Skin epidermis (tissue), 12 donors: ENCODE results near the gene PLEKHG3.

ENCODE experiments used
- H3K27ac ChIP-seq, 21 experiments: fragments of 200-600 bp; sonication (generic) in 11 of 21; one replicate each; pipeline ENCODE4 v1.5.0; 2020; ENCODE audit warnings: mild to moderate bottlenecking in 3 of 21, inconsistent platforms in 2 of 21, moderate library complexity in 2 of 21
- H3K4me3 ChIP-seq, 7 experiments: fragments of 200-600 bp; sonication (generic) in 2 of 7; one replicate each; pipeline ENCODE4 v1.5.0; 2020; ENCODE audit warnings: inconsistent platforms in 2 of 7, mild to moderate bottlenecking in 2 of 7, moderate library complexity in 1 of 7

The PLEKHG3 gene

DNA sequence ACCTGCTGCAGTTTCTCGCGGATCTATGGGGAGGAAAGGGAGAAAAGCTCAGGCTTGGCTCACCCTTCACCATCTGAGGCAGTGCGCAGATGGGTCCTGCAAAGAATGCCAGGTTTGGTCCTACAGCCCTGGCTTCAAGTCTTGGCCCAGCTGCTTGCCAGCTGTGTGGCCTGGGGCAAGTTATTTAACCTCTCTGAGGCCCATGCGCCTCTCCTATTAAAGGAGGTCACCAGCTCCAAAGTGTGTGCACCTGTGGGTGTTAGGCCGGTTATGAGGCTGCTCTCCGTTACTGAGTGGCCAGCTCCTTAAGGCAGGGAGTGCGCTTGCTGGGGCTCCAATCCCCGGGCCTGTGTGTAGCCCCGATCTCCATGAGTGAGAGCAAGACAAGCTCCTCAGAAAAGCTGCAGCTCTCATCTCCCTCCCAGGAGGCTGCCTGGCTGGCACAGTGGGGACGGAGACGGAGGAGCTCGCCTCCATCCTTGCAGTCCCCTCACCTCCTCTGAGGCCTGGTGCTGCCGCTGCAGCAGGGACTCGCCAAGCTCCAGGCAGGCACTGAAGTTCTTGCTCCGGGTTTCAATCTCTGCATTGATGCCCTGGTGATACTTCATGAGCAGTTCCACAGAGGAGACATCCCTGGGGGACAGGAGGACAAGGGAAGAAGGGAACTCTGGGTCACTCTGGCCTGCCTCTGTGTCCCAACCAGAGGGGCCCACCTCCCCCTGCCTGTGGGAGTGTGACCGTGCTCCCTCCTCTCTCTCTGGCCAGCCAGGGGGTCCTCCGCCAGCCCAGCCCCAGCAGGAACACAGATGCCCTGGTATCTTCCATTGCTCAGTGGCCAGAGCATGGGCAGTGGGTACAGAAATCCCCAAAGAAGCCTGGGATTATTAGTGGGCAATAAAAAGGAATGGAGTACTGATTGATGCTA lies 65.1 kb downstream of the PLEKHG3 start:
- Histone ChIP-seq H3K27ac (no peak overlapping the region), H3K4me3 (no peak overlapping the region)

DNA sequence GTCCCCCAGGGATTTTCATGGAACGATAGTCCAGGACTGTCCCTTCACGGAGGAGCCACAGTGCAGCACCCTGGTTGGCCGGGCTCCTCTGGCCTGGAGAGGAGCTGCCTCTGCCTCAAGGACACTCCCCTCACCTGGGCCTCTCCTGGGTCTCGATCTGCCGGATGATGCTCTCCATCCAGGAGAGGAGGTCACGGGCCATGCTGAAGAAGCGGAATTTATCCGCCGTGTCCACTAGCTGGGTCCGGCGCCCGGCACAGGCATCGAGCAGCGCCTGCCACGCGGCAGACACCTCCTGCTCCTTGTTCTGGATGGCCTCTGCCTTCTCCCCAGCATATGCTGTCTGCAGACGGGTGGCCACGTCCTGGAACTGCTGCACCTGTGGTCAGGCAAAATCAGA lies 66.5 kb downstream of the PLEKHG3 start:
- Histone ChIP-seq H3K4me3 (no peak overlapping the region), H3K27ac (no peak overlapping the region)

DNA sequence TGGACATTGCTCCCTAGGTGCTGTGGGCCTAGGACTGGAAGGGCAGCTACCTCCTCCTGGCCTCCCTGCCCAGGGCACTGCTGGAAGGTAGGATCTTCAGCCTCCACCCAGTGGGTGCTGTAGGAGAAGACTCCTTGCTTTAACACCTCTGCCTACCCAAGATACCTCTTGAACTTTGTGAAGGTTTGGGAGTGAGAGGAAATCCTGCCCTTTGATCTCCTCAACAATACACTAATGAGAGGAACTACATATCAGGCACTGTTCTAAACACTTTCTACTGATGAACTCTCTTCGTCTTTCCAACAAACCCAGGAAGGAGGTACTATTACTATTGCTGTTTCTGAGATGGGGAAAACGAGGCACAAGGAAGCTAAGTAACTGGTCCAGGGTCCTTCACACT lies 66.9 kb downstream of the PLEKHG3 start:
- Histone ChIP-seq H3K4me3 (no peak overlapping the region), H3K27ac (no peak overlapping the region)

DNA sequence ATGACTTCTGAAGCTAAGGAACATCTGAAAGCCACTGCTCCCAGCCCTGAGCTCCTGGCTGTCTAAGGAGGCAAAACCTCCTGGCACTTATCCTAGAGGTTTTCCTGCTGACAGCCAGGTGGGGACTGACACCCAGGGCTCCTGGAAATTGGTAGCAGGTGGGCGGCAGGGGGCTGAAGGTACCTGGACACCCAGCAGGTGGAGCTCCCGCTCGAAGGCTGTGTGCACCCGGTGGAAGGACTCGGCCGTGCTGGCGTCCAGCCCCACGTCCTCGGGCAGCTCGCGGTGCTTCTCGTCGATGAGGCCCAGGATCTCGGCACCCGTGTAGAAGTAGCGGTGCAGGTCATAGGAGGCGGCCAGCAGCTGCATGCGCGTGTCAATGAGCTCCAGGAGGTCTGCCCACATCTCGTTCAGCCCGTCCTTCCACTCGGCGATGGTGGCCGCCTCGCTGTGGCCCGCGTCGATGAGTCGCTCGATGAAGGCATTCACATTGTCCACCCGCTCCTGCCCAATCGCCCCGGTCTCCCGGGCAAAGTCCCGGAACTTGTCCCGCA lies 68.2 kb downstream of the PLEKHG3 start:
- no peak overlapping the region for H3K4me3 ChIP-seq
- H3K27ac ChIP-seq: no peak overlapping the region

DNA sequence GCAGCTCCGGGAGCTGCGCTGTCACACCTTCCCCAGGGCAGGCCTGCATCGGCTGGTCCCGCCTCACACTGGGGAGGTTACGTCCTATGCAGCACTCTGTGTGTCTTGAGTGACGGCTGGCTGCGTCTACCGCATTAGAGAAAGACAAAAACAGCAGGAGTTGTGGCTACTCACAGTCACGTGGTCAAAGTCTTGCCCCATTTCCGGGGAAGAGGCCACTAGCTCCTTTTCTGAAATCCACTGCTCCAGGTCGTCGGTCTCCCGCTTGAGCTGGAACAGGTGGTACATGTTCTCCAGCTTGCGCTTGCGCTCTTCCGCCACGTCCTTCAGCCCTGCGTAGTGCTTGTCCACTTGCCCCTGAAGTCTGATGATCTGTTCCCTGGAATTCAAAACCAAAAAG lies 68.8 kb downstream of the PLEKHG3 start:
- Histone ChIP-seq H3K27ac (no peak overlapping the region), H3K4me3 (no peak overlapping the region)

DNA sequence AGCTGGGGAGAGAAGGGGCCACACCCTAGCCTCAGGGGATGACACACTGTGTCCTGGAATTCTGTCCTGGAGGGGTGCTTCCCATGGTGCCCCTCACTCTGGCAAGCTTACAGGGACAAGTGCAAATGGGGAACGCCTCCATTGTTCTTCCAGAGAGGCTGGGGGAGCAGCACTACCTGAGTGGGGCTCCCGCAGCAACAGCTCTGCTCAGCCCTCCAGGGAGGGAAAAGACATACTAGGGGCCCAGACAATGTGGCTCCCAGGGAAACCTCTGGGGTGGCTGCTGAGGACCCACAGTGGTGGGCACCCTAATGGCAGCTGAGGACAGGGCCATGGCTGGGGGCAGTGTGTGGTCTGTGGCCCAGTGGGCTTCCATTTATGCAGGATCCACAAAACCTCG lies 69.4 kb downstream of the PLEKHG3 start:
- no peak overlapping the region for H3K4me3 ChIP-seq
- H3K27ac ChIP-seq: no peak overlapping the region

DNA sequence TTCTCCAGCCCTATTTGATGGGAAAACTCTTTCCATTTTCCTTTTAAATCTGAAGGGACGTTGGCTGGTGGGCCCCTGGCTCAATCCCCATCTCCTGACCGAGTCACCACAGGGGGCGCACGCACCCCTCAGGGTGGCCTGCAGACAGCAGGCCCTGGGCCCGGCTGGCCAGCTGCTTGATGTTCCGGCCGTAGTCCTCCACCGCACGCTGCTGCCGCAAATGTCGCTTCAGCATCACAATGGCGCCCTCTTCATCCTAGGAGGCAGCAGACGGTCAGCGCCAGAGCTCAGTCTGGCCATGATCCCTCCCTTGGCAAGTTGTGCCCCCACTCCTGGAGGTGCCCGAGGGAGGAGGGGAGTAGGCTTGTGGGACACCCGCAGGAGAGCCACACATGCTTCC lies 70.0 kb downstream of the PLEKHG3 start:
- no peak overlapping the region for H3K4me3 ChIP-seq
- H3K27ac ChIP-seq: no peak overlapping the region

DNA sequence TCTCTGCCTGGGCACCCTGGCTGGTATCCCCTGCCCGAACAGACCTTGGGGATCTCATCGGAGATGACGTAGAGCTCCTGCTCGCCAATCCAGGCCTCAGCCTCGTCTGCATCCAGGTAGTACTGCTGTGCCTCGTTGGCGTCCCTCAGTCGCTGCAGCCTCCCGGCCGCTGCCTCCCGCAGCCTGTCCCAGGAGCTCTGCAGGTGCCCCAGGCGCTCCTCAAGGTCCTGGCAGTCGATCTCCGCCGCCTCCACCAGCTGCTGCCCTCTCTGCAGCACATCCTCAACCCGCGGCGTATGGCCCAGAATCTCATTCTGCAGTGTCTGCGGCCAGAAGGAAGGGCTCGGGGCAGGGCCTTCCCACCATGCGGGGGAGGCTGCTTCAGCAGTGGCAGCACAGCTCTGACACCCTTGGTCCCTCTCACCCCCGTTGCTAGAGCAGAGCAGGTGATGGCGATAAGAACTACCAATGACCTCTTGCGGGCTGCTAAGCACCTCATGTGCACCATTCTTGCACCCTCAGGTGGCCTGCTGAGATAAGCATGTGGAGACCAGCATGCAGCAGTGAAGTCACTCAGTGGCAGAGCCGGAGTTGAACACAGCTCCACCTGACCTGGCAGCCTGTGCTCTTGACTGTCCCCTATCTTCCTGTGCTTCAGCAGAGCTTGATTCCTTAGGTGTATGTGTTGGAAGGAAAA lies 71.0 kb downstream of the PLEKHG3 start:
- no peak overlapping the region for H3K27ac ChIP-seq
- no peak overlapping the region for H3K4me3 ChIP-seq

DNA sequence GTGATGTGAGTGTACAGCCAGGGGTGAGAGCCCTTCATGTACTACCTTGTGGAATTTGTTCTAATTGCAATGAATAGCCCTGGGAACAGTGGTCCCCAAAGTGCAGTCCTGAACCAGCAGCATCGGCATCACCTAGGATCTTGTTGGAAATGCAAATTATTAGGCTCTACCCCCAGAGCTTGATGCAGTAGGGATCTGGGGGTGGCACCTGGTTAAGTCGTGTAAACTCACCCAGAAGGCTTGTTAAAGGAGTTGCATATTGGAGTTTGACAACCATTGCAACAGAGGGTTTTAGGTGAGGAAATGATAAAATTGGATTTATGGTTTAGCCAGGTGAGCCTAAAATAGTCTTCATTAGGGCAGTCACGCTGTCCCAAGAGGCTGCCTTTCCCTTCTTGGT lies 73.2 kb downstream of the PLEKHG3 start:
- Histone ChIP-seq H3K27ac (no peak overlapping the region), H3K4me3 (no peak overlapping the region)

DNA sequence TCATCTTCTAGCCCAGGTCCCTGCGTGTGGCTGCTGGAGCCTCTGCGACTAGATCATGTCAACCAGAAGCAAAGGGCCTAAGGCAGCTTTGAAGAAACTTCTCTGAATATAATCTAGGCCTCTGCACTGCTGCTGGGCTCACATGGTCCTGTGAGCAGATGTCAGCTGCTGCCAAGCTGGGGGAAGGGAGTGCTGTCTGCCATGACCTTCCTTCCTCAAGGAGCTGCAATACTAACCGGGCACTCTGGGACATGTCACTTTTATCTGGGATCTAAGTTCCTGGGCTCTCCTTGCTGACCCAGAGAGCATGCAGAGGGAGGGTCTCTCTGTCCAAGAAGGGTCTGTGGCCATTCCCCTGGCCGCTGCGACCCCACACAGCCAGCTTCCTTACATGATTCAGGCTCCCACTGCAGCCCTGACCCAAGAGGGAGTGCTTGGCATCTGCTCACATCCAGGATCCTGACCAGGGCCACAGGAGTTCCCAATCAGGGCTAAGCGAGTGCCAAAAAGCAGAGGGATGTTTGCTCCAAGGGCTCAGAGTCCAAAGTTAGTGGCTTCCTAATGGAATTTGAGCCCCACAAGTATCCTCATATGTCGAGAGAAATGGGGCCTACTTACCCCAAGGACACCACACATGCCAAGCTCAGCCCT lies 74.0 kb downstream of the PLEKHG3 start:
- Histone ChIP-seq H3K4me3 (no peak overlapping the region), H3K27ac (no peak overlapping the region)

DNA sequence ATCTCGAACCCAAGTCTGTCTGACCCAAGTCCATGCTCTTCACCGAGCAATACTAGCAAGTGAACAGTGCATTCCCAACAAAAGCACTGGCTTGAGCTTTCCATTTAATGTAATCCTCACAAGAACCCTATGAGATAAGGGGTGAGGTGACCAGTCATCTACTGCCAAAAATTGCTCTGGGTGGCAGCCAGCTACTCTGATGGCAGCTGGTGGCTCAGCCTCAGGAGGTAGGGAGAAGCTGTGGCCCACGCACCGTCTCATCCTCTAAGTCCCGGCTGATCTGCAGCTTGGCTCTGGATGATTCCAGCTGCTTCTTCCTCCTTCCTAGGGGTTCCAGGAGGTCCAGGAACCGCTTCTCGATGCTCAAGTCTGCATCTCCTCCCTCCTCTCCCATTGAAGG lies 75.2 kb downstream of the PLEKHG3 start:
- H3K27ac ChIP-seq: no peak overlapping the region
- H3K4me3 ChIP-seq: no peak overlapping the region

DNA sequence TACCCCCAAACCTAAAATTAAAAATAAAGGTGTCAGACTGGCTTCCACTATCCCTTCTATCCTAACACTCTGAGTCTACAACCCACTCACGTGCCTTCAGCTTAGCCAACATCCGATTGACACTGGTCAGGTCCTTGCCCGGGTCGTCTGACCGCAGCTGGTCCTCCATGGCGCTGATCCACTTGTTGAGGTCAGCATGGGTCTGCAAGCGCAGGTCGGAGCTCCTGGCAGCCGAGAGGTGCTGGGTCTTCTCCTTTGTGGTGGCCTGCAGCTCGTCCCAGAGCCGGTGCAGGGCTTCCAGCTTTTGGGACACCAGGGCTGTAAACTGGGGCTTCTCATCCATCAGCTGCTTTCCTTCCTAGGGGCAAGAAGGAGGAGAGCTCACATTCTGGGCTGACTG lies 78.0 kb downstream of the PLEKHG3 start:
- no peak overlapping the region for H3K27ac ChIP-seq
- no peak overlapping the region for H3K4me3 ChIP-seq

DNA sequence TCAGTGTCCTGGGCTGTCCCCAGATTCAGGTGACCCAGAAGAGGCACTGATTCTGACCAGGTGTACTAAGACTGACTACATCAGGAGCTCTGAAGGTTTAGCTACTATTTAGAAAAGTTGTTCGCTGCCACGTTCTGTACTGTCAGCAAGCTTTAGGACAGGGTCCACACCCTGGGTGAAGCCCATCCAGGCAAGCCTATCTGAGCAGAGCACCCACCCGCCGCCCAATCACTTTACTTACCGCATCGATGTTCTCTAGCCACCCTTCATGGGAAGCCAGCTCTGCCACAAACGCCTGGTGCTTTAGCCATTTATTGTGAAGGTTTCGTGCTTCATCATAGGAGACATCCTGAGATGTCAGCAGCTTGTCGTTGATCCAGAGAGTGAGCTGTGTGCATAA lies 79.8 kb downstream of the PLEKHG3 start:
- Histone ChIP-seq H3K27ac (no peak overlapping the region), H3K4me3 (no peak overlapping the region)

DNA sequence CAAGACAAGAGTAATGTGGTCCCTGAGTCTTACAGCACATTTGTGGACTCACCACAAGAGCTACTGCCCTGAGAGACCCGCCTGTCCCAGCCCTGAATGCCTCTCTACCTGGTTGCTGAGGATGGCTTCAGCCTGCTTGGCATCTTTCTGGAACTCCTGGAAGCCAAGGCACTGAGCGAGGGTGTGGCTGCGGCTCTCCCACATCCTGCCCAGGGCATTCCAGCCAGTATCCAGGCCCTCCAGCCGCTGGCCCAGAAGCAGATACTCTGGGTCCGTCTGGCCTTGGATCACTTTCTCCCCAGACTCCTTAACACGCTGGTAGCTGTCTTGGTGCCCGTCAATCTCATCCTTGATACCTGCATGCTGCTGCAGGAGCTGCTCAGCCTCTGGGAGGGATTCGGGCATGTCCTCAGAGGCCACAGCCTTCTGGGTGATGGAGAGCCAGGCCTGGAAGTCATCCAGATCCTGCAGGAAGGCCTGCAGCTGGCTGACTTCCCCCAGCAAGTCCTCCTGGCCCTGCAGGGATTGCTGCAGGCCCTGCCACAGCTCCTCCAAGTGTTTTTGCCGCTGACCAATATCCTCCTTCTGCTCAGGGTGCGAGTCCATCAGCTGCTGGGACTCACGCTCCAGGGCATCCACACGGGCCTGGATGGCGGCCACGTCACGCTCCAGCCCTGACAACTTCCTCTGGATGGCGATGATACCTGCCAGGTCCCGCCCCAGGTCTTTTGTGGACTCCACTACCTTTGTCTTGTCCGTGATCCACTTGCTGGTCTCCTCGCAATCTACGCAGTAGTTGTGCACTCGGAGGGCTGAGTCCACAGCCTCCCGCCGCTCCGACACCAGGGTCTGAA lies 82.3 kb downstream of the PLEKHG3 start:
- Histone ChIP-seq H3K4me3 (no peak overlapping the region), H3K27ac (no peak overlapping the region)

DNA sequence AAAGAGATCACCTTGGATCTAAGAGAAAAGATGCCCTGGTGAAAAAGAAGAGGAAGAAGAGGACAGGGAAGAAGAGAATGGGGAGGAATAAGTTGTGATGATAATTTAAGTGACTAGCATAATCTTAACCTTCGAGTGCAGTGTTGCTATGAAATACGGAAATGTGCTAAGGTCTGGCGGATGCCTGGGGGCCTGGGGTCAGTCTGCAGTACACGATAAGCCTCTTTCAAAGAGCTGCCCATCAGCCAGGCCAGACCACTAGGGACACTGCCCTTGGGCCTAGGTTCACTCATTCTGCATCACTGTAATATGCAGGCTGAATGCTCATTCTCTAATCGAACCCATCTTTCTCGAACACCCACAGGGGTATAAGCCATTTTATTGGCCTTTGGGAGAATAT lies 83.4 kb downstream of the PLEKHG3 start:
- H3K27ac ChIP-seq: no peak overlapping the region
- H3K4me3 ChIP-seq: no peak overlapping the region

DNA sequence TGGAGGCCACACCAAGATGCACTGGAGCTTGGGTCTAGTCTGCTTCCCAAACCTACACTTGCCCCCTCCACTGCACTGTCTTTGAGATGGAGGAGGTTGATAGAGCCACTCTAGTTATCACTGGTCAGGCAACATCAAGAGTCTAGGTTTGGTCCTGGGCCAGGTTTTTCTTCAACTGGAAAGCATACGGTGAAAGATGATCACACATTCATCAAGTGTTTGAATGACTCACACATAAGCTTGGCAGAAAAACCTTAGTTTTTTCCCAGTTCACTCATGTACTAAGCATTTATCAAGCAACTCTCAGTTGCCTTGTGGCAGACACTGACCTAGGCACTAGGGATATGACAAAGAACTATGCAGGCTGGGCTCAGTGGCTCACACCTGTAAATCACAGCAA lies 84.5 kb downstream of the PLEKHG3 start:
- Histone ChIP-seq H3K27ac (no peak overlapping the region), H3K4me3 (no peak overlapping the region)

DNA sequence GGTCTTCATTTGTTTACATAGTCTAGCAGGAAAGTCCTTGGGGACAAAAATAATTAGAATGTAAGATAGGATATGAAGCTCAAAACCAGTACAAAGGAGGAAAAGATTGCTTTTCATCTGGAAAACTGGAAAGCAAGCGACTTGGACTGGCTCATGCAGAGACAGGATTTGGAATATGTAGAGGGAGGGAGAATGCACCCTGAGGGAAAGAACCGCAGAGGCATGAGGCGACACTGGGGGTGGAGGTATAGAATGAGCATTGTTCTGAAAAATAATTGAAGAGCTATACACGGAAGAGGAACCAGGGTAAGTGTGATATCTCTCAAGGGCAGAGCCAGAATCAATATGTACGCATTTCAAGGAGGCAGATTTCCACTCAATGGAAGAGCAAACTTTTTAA lies 85.5 kb downstream of the PLEKHG3 start:
- H3K4me3 ChIP-seq: no peak overlapping the region
- no peak overlapping the region for H3K27ac ChIP-seq

DNA sequence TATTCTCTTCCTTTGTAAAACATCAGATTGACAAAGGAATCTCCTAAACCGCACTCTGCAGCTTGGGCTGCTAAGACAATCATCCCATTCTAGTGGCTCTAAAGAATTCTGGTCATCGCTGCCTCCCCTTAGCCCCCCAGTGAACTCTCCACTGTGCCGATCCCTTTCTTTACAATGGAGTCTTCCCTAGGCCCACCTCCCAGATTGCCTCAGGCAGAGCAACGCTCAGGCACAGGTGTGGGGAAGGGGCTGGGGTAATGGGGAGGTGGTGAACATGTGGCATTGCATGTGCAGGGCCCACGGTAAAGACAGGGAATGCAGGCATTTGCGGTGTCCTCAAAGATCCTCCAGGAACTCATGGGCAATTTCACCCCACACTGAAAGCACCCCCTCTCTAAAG lies 86.3 kb downstream of the PLEKHG3 start:
- H3K27ac ChIP-seq: no peak overlapping the region
- H3K4me3 ChIP-seq: no peak overlapping the region

DNA sequence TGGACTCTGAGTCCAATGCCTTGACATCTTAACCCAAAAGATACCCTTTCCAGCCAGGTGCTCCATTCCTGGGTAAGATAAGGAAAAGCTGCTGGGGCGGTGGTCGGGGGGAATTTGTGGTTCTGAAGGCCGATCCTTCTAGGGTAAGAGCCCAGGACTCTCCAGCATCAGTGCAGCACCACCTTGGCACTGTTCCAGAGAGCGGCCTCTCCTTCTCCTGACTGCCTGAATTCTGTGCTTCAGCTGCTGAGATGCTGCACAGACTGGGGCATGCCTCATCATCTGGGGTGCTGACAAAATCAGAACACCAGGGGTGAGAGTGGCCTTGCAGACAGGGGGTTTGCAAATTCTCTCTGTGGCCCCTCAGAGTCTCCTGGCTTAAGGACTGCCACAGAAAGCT lies 88.0 kb downstream of the PLEKHG3 start:
- H3K27ac ChIP-seq: no peak overlapping the region
- H3K4me3 ChIP-seq: no peak overlapping the region
